ENCODE results near the gene SMC3. TPM values are rescaled to one million over a fixed set of nuclear protein-coding genes. Genes with fewer than 3 reads are reported as not detected.

The SMC3 gene
- total and polyA plus RNA-seq, 4 donors = 7.2 to 26.4 (median 18.1) TPM

DNA sequence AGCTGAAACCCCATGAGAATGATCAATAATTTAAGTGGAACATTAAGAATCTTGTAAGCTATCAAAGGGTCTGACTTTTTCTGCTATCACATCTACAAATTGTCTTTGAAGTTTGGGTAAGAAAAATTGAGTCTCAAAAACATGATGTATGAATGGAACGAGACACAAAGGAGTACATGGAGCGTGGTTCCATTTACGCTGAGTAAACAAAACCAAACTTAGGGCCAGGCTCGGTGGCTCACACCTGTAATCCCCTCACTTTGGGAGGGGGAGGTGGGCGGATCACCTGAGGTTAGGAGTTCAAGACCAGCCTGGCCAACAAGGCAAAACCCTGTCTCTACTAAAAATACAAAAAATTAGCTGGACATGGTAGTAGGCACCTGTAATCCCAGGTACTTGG is 24.3 kb downstream of the SMC3 start:
- TF ChIP-seq RAD21 (IDR thresholded peaks at IDR 0.05) (no peak), NR2F2 (IDR thresholded peaks at IDR 0.05) (no peak), JUND (IDR thresholded peaks at IDR 0.05) (no peak), YY1 (IDR thresholded peaks at IDR 0.05) (no peak), HNF4G (IDR thresholded peaks at IDR 0.05) (no peak)
- TF ChIP-seq, protein P1, sequence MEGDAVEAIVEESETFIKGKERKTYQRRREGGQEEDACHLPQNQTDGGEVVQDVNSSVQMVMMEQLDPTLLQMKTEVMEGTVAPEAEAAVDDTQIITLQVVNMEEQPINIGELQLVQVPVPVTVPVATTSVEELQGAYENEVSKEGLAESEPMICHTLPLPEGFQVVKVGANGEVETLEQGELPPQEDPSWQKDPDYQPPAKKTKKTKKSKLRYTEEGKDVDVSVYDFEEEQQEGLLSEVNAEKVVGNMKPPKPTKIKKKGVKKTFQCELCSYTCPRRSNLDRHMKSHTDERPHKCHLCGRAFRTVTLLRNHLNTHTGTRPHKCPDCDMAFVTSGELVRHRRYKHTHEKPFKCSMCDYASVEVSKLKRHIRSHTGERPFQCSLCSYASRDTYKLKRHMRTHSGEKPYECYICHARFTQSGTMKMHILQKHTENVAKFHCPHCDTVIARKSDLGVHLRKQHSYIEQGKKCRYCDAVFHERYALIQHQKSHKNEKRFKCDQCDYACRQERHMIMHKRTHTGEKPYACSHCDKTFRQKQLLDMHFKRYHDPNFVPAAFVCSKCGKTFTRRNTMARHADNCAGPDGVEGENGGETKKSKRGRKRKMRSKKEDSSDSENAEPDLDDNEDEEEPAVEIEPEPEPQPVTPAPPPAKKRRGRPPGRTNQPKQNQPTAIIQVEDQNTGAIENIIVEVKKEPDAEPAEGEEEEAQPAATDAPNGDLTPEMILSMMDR (IDR thresholded peaks at IDR 0.05; ENCODE audit: low read depth, low read length, missing input control) = no peak
- H3K9me3 ChIP-seq (ENCODE audit: control insufficient read depth in 4 of 4, low read length in 3 of 4) = no peaks in the 10 kb centered on the region
- H3K27ac ChIP-seq (ENCODE audit: low read depth in 1 of 2, low read length in 2 of 2) = no peak overlapping the region
- no peak overlapping the region for H3K9ac ChIP-seq (ENCODE audit: low read depth in 1 of 2, low read length in 2 of 2)
- no peaks in the 10 kb centered on the region for H3K4me1 ChIP-seq (ENCODE audit: control insufficient read depth in 4 of 4, insufficient read depth in 4 of 4, low read length in 3 of 4)
- no peak overlapping the region for H3K4me3 ChIP-seq (ENCODE audit: low read depth in 1 of 3, low read length in 3 of 3)
- H3K27me3 ChIP-seq (ENCODE audit: control insufficient read depth in 4 of 4, insufficient read depth in 4 of 4, low read length in 3 of 4) = no peaks in the 10 kb centered on the region
- H3K36me3 ChIP-seq (ENCODE audit: control insufficient read depth in 4 of 4, insufficient read depth in 3 of 4, low read depth in 1 of 4, low read length in 3 of 4) = peaks cover 0 to 56% (median 38%) of the 10 kb centered on the region in 4 donors
- 95% methylated on average over 5 of the region's 5 CpGs for WGBS
- no peak for DNase-seq (ENCODE audit: low spot score)

DNA sequence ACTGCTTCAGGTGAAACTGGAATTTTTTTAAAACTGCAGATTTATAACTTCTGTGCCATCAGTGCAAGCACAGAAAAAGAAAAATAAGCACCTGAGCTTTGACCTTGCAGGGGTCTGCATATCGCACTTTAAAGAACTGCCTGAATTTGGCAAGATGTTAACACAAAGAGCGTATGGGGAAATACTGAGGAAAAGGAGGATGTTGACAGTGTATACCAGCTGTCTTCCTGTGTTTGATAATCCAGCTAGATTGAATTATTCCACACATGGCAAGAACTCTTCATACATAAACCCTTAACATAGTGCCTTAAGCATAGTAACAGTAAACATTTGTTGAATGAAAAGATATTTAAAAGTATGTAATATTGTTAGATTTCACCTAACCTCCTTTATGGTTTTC is 30.0 kb downstream of the SMC3 start:
- Histone ChIP-seq H3K4me1 (ENCODE audit: control insufficient read depth in 4 of 4, insufficient read depth in 4 of 4, low read length in 3 of 4) (no peaks in the 10 kb centered on the region), H3K27me3 (ENCODE audit: control insufficient read depth in 4 of 4, insufficient read depth in 4 of 4, low read length in 3 of 4) (no peaks in the 10 kb centered on the region), H3K36me3 (ENCODE audit: control insufficient read depth in 4 of 4, insufficient read depth in 3 of 4, low read depth in 1 of 4, low read length in 3 of 4) (peaks cover 0 to 40% (median 29%) of the 10 kb centered on the region in 4 donors), H3K4me3 (ENCODE audit: low read depth in 1 of 3, low read length in 3 of 3) (no peak overlapping the region), H3K9ac (ENCODE audit: low read depth in 1 of 2, low read length in 2 of 2) (no peak overlapping the region), H3K9me3 (ENCODE audit: control insufficient read depth in 4 of 4, low read length in 3 of 4) (no peaks in the 10 kb centered on the region), H3K27ac (ENCODE audit: low read depth in 1 of 2, low read length in 2 of 2) (no peak overlapping the region)
- no peak for TF ChIP-seq JUND (IDR thresholded peaks at IDR 0.05)
- TF ChIP-seq HNF4G (IDR thresholded peaks at IDR 0.05) = no peak
- no peak for TF ChIP-seq FOXA2 (IDR thresholded peaks at IDR 0.05)
- TF ChIP-seq, protein P2, sequence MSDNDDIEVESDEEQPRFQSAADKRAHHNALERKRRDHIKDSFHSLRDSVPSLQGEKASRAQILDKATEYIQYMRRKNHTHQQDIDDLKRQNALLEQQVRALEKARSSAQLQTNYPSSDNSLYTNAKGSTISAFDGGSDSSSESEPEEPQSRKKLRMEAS (IDR thresholded peaks at IDR 0.05) = no peak
- TF ChIP-seq, protein P1 (IDR thresholded peaks at IDR 0.05; ENCODE audit: low read depth, low read length, missing input control) = no peak
- TF ChIP-seq, protein P3, sequence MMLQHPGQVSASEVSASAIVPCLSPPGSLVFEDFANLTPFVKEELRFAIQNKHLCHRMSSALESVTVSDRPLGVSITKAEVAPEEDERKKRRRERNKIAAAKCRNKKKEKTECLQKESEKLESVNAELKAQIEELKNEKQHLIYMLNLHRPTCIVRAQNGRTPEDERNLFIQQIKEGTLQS (IDR thresholded peaks at IDR 0.05) = no peak
- TF ChIP-seq FOXA1 (IDR thresholded peaks at IDR 0.05) = no peak
- TF ChIP-seq RXRA (IDR thresholded peaks at IDR 0.05) = no peak
- TF ChIP-seq NR2F2 (IDR thresholded peaks at IDR 0.05) = no peak
- no peak for TF ChIP-seq SP1 (IDR thresholded peaks at IDR 0.05)
- TF ChIP-seq RAD21 (IDR thresholded peaks at IDR 0.05) = no peak
- no peak for TF ChIP-seq EGR1 (IDR thresholded peaks at IDR 0.05; ENCODE audit: low read depth in 2 of 2)
- no peak for TF ChIP-seq TAF1 (conservative IDR thresholded peaks at IDR 0.05)
- TF ChIP-seq, protein P4, sequence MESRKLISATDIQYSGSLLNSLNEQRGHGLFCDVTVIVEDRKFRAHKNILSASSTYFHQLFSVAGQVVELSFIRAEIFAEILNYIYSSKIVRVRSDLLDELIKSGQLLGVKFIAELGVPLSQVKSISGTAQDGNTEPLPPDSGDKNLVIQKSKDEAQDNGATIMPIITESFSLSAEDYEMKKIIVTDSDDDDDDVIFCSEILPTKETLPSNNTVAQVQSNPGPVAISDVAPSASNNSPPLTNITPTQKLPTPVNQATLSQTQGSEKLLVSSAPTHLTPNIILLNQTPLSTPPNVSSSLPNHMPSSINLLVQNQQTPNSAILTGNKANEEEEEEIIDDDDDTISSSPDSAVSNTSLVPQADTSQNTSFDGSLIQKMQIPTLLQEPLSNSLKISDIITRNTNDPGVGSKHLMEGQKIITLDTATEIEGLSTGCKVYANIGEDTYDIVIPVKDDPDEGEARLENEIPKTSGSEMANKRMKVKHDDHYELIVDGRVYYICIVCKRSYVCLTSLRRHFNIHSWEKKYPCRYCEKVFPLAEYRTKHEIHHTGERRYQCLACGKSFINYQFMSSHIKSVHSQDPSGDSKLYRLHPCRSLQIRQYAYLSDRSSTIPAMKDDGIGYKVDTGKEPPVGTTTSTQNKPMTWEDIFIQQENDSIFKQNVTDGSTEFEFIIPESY (IDR thresholded peaks at IDR 0.05) = no peak
- TF ChIP-seq, protein P5, sequence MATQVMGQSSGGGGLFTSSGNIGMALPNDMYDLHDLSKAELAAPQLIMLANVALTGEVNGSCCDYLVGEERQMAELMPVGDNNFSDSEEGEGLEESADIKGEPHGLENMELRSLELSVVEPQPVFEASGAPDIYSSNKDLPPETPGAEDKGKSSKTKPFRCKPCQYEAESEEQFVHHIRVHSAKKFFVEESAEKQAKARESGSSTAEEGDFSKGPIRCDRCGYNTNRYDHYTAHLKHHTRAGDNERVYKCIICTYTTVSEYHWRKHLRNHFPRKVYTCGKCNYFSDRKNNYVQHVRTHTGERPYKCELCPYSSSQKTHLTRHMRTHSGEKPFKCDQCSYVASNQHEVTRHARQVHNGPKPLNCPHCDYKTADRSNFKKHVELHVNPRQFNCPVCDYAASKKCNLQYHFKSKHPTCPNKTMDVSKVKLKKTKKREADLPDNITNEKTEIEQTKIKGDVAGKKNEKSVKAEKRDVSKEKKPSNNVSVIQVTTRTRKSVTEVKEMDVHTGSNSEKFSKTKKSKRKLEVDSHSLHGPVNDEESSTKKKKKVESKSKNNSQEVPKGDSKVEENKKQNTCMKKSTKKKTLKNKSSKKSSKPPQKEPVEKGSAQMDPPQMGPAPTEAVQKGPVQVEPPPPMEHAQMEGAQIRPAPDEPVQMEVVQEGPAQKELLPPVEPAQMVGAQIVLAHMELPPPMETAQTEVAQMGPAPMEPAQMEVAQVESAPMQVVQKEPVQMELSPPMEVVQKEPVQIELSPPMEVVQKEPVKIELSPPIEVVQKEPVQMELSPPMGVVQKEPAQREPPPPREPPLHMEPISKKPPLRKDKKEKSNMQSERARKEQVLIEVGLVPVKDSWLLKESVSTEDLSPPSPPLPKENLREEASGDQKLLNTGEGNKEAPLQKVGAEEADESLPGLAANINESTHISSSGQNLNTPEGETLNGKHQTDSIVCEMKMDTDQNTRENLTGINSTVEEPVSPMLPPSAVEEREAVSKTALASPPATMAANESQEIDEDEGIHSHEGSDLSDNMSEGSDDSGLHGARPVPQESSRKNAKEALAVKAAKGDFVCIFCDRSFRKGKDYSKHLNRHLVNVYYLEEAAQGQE (IDR thresholded peaks at IDR 0.05) = no peak
- no peak for TF ChIP-seq YY1 (IDR thresholded peaks at IDR 0.05)
- TF ChIP-seq GABPA (IDR thresholded peaks at IDR 0.05 in 1 of 2, conservative IDR thresholded peaks at IDR 0.05 in 1 of 2) = no peak
- no peak for TF ChIP-seq HNF4A (conservative IDR thresholded peaks at IDR 0.05)
- DNase-seq (ENCODE audit: low spot score) = no peak
- 81% methylated on average over 2 of the region's 2 CpGs for WGBS
